ENCODE measurements around the gene SYPL1. TPM values are rescaled to one million over a fixed set of nuclear protein-coding genes. Genes with fewer than 3 reads are reported as not detected.

SYPL1 gene
- total RNA-seq, 1 donor: 40.6 TPM

GRCh38 chr7:106086062-106086461 lies 26.1 kb downstream of the SYPL1 start:
- Histone ChIP-seq H3K4me3 (ENCODE audit: low read length) (no peak overlapping the region), H3K4me1 (ENCODE audit: insufficient read depth, low read length) (no peaks in the 10 kb centered on the region), H3K9me3 (ENCODE audit: low read depth, low read length) (no peaks in the 10 kb centered on the region), H3K27me3 (ENCODE audit: insufficient read depth, low read length) (no peaks in the 10 kb centered on the region)

GRCh38 chr7:106085015-106085414 lies 27.1 kb downstream of the SYPL1 start:
- Histone ChIP-seq H3K4me1 (ENCODE audit: insufficient read depth, low read length) (peaks cover 7% of the 10 kb centered on the region), H3K27me3 (ENCODE audit: insufficient read depth, low read length) (no peaks in the 10 kb centered on the region), H3K4me3 (ENCODE audit: low read length) (no peak overlapping the region), H3K9me3 (ENCODE audit: low read depth, low read length) (no peaks in the 10 kb centered on the region)

GRCh38 chr7:106083717-106084116 lies 28.4 kb downstream of the SYPL1 start:
- Histone ChIP-seq H3K27me3 (ENCODE audit: insufficient read depth, low read length) (no peaks in the 10 kb centered on the region), H3K9me3 (ENCODE audit: low read depth, low read length) (no peaks in the 10 kb centered on the region), H3K4me3 (ENCODE audit: low read length) (no peak overlapping the region), H3K4me1 (ENCODE audit: insufficient read depth, low read length) (peaks cover 10% of the 10 kb centered on the region)

GRCh38 chr7:106082087-106082854 lies 29.8 kb downstream of the SYPL1 start:
- Histone ChIP-seq H3K4me1 (ENCODE audit: insufficient read depth, low read length) (peaks cover 10% of the 10 kb centered on the region), H3K9me3 (ENCODE audit: low read depth, low read length) (no peaks in the 10 kb centered on the region), H3K4me3 (ENCODE audit: low read length) (no peak overlapping the region)

GRCh38 chr7:106080300-106080987 lies 31.7 kb downstream of the SYPL1 start:
- H3K4me1 ChIP-seq (ENCODE audit: insufficient read depth, low read length): peaks cover 12% of the 10 kb centered on the region
- no peaks in the 10 kb centered on the region for H3K27me3 ChIP-seq (ENCODE audit: insufficient read depth, low read length)
- no peak overlapping the region for H3K4me3 ChIP-seq (ENCODE audit: low read length)
- H3K9me3 ChIP-seq (ENCODE audit: low read depth, low read length): no peaks in the 10 kb centered on the region

More at GRCh38 chr7:106082087-106082854, 29.8 kb downstream of the SYPL1 start:
- no peaks in the 10 kb centered on the region for H3K27me3 ChIP-seq (ENCODE audit: insufficient read depth, low read length)

- no peaks in the 10 kb centered on the region for H3K9me3 ChIP-seq (ENCODE audit: low read depth, low read length)
- H3K27me3 ChIP-seq (ENCODE audit: insufficient read depth, low read length): no peaks in the 10 kb centered on the region
- H3K4me3 ChIP-seq (ENCODE audit: low read length): no peak overlapping the region
- H3K4me1 ChIP-seq (ENCODE audit: insufficient read depth, low read length): peaks cover 45% of the 10 kb centered on the region
These were observed 35.6 kb downstream of the SYPL1 start for GRCh38 chr7:106076537-106076936.

GRCh38 chr7:106075937-106076336 lies 36.2 kb downstream of the SYPL1 start:
- no peak overlapping the region for H3K4me3 ChIP-seq (ENCODE audit: low read length)
- H3K4me1 ChIP-seq (ENCODE audit: insufficient read depth, low read length): peaks cover 51% of the 10 kb centered on the region
- no peaks in the 10 kb centered on the region for H3K9me3 ChIP-seq (ENCODE audit: low read depth, low read length)
- no peaks in the 10 kb centered on the region for H3K27me3 ChIP-seq (ENCODE audit: insufficient read depth, low read length)

- Histone ChIP-seq H3K9me3 (ENCODE audit: low read depth, low read length) (no peaks in the 10 kb centered on the region), H3K27me3 (ENCODE audit: insufficient read depth, low read length) (no peaks in the 10 kb centered on the region), H3K4me3 (ENCODE audit: low read length) (no peak overlapping the region), H3K4me1 (ENCODE audit: insufficient read depth, low read length) (peaks cover 58% of the 10 kb centered on the region)
These were observed 37.9 kb downstream of the SYPL1 start for GRCh38 chr7:106074257-106074656.

- H3K4me1 ChIP-seq (ENCODE audit: insufficient read depth, low read length): peaks cover 63% of the 10 kb centered on the region
- no peaks in the 10 kb centered on the region for H3K27me3 ChIP-seq (ENCODE audit: insufficient read depth, low read length)
- no peak overlapping the region for H3K4me3 ChIP-seq (ENCODE audit: low read length)
These were observed 38.4 kb downstream of the SYPL1 start for GRCh38 chr7:106073701-106074100.

GRCh38 chr7:106072715-106073091 lies 39.4 kb downstream of the SYPL1 start:
- H3K9me3 ChIP-seq (ENCODE audit: low read depth, low read length): no peaks in the 10 kb centered on the region
- H3K4me1 ChIP-seq (ENCODE audit: insufficient read depth, low read length): peaks cover 70% of the 10 kb centered on the region
- no peaks in the 10 kb centered on the region for H3K27me3 ChIP-seq (ENCODE audit: insufficient read depth, low read length)
- H3K4me3 ChIP-seq (ENCODE audit: low read length): no peak overlapping the region

More at GRCh38 chr7:106073701-106074100, 38.4 kb downstream of the SYPL1 start:
- H3K9me3 ChIP-seq (ENCODE audit: low read depth, low read length): no peaks in the 10 kb centered on the region

GRCh38 chr7:106071999-106072714 lies 40.0 kb downstream of the SYPL1 start:
- Histone ChIP-seq H3K4me1 (ENCODE audit: insufficient read depth, low read length) (peaks cover 70% of the 10 kb centered on the region), H3K27me3 (ENCODE audit: insufficient read depth, low read length) (no peaks in the 10 kb centered on the region), H3K9me3 (ENCODE audit: low read depth, low read length) (no peaks in the 10 kb centered on the region), H3K4me3 (ENCODE audit: low read length) (peak overlapping the region; percentile 3)

- Histone ChIP-seq H3K27me3 (ENCODE audit: insufficient read depth, low read length) (no peaks in the 10 kb centered on the region), H3K9me3 (ENCODE audit: low read depth, low read length) (no peaks in the 10 kb centered on the region), H3K4me3 (ENCODE audit: low read length) (peak overlapping the region; percentile 19), H3K4me1 (ENCODE audit: insufficient read depth, low read length) (peaks cover 70% of the 10 kb centered on the region)
These were observed 40.6 kb downstream of the SYPL1 start for GRCh38 chr7:106071356-106071998.

- H3K4me3 ChIP-seq (ENCODE audit: low read length): no peak overlapping the region
- no peaks in the 10 kb centered on the region for H3K9me3 ChIP-seq (ENCODE audit: low read depth, low read length)
- peaks cover 70% of the 10 kb centered on the region for H3K4me1 ChIP-seq (ENCODE audit: insufficient read depth, low read length)
- no peaks in the 10 kb centered on the region for H3K27me3 ChIP-seq (ENCODE audit: insufficient read depth, low read length)
These were observed 41.4 kb downstream of the SYPL1 start for GRCh38 chr7:106070567-106071254.

GRCh38 chr7:106070201-106070551 lies 41.9 kb downstream of the SYPL1 start:
- Histone ChIP-seq H3K27me3 (ENCODE audit: insufficient read depth, low read length) (no peaks in the 10 kb centered on the region), H3K9me3 (ENCODE audit: low read depth, low read length) (no peaks in the 10 kb centered on the region), H3K4me3 (ENCODE audit: low read length) (no peak overlapping the region), H3K4me1 (ENCODE audit: insufficient read depth, low read length) (peaks cover 67% of the 10 kb centered on the region)

Data from mononuclear cell (primary cell).